Measurements from ENCODE around the gene PARD3B. TPM values are rescaled to one million over a fixed set of nuclear protein-coding genes. Genes with fewer than 3 reads are reported as not detected.
A peak's percentile ranks its signal among the peaks of the same experiment; 100 is the strongest.

The PARD3B gene
- total RNA-seq, 1 experiment from 2014 or later: 2.0 TPM

- POLR2A ChIA-PET: no interaction called here
- Histone ChIP-seq H3K27ac (ENCODE audit: low read depth, low read length) (no peak overlapping the region), H3K9me2 (ENCODE audit: insufficient read depth) (no peaks in the 10 kb centered on the region), H3K27me3 (ENCODE audit: insufficient read depth, low read length) (no peaks in the 10 kb centered on the region; the same call in 1 of the 2 replicates), H3K4me2 (ENCODE audit: low read length) (no peak overlapping the region), H3K9ac (ENCODE audit: low read length) (no peak overlapping the region), H3K36me3 (ENCODE audit: control insufficient read depth in 1 of 2, insufficient read depth in 2 of 2, low read length in 2 of 2) (no peaks in the 10 kb centered on the region), H4K20me1 (ENCODE audit: insufficient read depth) (no peaks in the 10 kb centered on the region), H3K9me3 (ENCODE audit: control insufficient read depth in 1 of 2, insufficient read depth in 1 of 2, low read depth in 1 of 2, low read length in 2 of 2) (no peaks in the 10 kb centered on the region), H3K79me2 (ENCODE audit: insufficient read depth, low read length) (no peaks in the 10 kb centered on the region), H3K4me1 (ENCODE audit: control insufficient read depth in 1 of 2, insufficient read depth in 2 of 2, low read length in 2 of 2) (no peaks in the 10 kb centered on the region), H3K4me3 (replicated peaks in 1 of 2; ENCODE audit: low read depth in 1 of 2, low read length in 2 of 2) (no peak overlapping the region), H2AFZ (ENCODE audit: low read depth, low read length, poor library complexity, severe bottlenecking) (no peak overlapping the region)
- TF ChIP-seq ATF3 (IDR thresholded peaks at IDR 0.05) (no peak), YY1 (IDR thresholded peaks at IDR 0.05; ENCODE audit: extremely low read depth, insufficient replicate concordance, low read depth, low read length) (no peak), POLR2A (IDR thresholded peaks at IDR 0.05; ENCODE audit: borderline replicate concordance, extremely low read depth, insufficient read depth, insufficient read length) (no peak), FOSL1 (IDR thresholded peaks at IDR 0.05; ENCODE audit: low read depth) (no peak), CBX3 (IDR thresholded peaks at IDR 0.05; ENCODE audit: low read depth) (no peak), SIN3A (IDR thresholded peaks at IDR 0.05; ENCODE audit: low read depth) (no peak), CTCF (IDR thresholded peaks at IDR 0.05 in 2 of 3, conservative IDR thresholded peaks at IDR 0.05 in 1 of 3; ENCODE audit: borderline replicate concordance in 1 of 3, insufficient read depth in 1 of 3, low read depth in 2 of 3, low read length in 2 of 3) (no peak)
- CTCF ChIA-PET: no interaction called here
- RAD21 ChIA-PET (ENCODE audit: low non-redundant PET in 1 of 2, low total read pairs in 2 of 2, uncharacterized antibody in 2 of 2, unreplicated experiment in 2 of 2): no interaction called here
- intact Hi-C loops (cut with micrococcal nuclease): no loop called here
- DNase-seq (ENCODE audit: low read depth, low spot score) (no peak), ATAC-seq (no peak)
- no TSS peak for BruUV-seq (replicated peaks)
Measured at GRCh38 chr2:205593891-205594290, 1048.6 kb downstream of the PARD3B start.

- POLR2A ChIA-PET: no interaction called here
- Histone ChIP-seq H3K4me3 (replicated peaks in 1 of 2; ENCODE audit: low read depth in 1 of 2, low read length in 2 of 2) (no peak overlapping the region), H3K79me2 (ENCODE audit: insufficient read depth, low read length) (no peaks in the 10 kb centered on the region), H3K27ac (ENCODE audit: low read depth, low read length) (no peak overlapping the region), H2AFZ (ENCODE audit: low read depth, low read length, poor library complexity, severe bottlenecking) (no peak overlapping the region), H3K4me2 (ENCODE audit: low read length) (no peak overlapping the region), H3K4me1 (ENCODE audit: control insufficient read depth in 1 of 2, insufficient read depth in 2 of 2, low read length in 2 of 2) (no peaks in the 10 kb centered on the region), H4K20me1 (ENCODE audit: insufficient read depth) (no peaks in the 10 kb centered on the region), H3K9ac (ENCODE audit: low read length) (no peak overlapping the region), H3K9me2 (ENCODE audit: insufficient read depth) (no peaks in the 10 kb centered on the region), H3K36me3 (ENCODE audit: control insufficient read depth in 1 of 2, insufficient read depth in 2 of 2, low read length in 2 of 2) (no peaks in the 10 kb centered on the region), H3K9me3 (ENCODE audit: control insufficient read depth in 1 of 2, insufficient read depth in 1 of 2, low read depth in 1 of 2, low read length in 2 of 2) (no peaks in the 10 kb centered on the region), H3K27me3 (ENCODE audit: insufficient read depth, low read length) (peaks cover 8% of the 10 kb centered on the region)
- CTCF ChIA-PET: no interaction called here
- no TSS peak for BruUV-seq (replicated peaks)
- TF ChIP-seq RAD21 (IDR thresholded peaks at IDR 0.05; ENCODE audit: low read depth): peak; percentile 3; the same call in 1 of the 2 replicates
- no peak for TF ChIP-seq TCF7L2 (IDR thresholded peaks at IDR 0.05; ENCODE audit: borderline replicate concordance, extremely low read depth, insufficient read depth, insufficient read length)
- ATAC-seq: no peak
- RAD21 ChIA-PET (ENCODE audit: low non-redundant PET in 1 of 2, low total read pairs in 2 of 2, uncharacterized antibody in 2 of 2, unreplicated experiment in 2 of 2): no interaction called here
- intact Hi-C loops (cut with micrococcal nuclease): no loop called here
- DNase-seq (ENCODE audit: low read depth, low spot score): no peak
Measured at GRCh38 chr2:205596581-205596980, 1051.3 kb downstream of the PARD3B start.
